HG02938 (cell line): ENCODE measurements around the gene ATIC.

Experiments
- ATAC-seq: cut with Tn5 transposase; IDR thresholded peaks from one replicate; pipeline ENCODE4 v1.9.1; 2021; ENCODE audit warnings: mild to moderate bottlenecking, moderate library complexity; ENCODE audit not compliant: unreplicated experiment

The ATIC gene

GRCh38 chr2:215374642-215375466 lies 63.0 kb downstream of the ATIC start:
- no peak for ATAC-seq

- no peak for ATAC-seq
These were observed 63.6 kb downstream of the ATIC start for GRCh38 chr2:215375467-215375830.

- no peak for ATAC-seq
These were observed 64.4 kb downstream of the ATIC start for GRCh38 chr2:215376103-215376780.

- no peak for ATAC-seq
These were observed 65.4 kb downstream of the ATIC start for GRCh38 chr2:215377283-215377682.

GRCh38 chr2:215378045-215378444 lies 66.2 kb downstream of the ATIC start:
- no peak for ATAC-seq

GRCh38 chr2:215379039-215379438 lies 67.2 kb downstream of the ATIC start:
- no peak for ATAC-seq

- ATAC-seq, result no peak
These were observed 68.1 kb downstream of the ATIC start for GRCh38 chr2:215379948-215380347.

- ATAC-seq, result no peak
These were observed 68.8 kb downstream of the ATIC start for GRCh38 chr2:215380699-215381098.

- no peak for ATAC-seq
These were observed 70.2 kb downstream of the ATIC start for GRCh38 chr2:215382011-215382410.

- no peak for ATAC-seq
These were observed 70.6 kb downstream of the ATIC start for GRCh38 chr2:215382480-215382879.

GRCh38 chr2:215383652-215384279 lies 71.9 kb downstream of the ATIC start:
- no peak for ATAC-seq

GRCh38 chr2:215384710-215385109 lies 72.9 kb downstream of the ATIC start:
- no peak for ATAC-seq

GRCh38 chr2:215386566-215386965 lies 74.7 kb downstream of the ATIC start:
- ATAC-seq, result no peak

- ATAC-seq, result no peak
These were observed 76.3 kb downstream of the ATIC start for GRCh38 chr2:215388002-215388728.

GRCh38 chr2:215390550-215390913 lies 78.7 kb downstream of the ATIC start:
- no peak for ATAC-seq

- no peak for ATAC-seq
These were observed 79.7 kb downstream of the ATIC start for GRCh38 chr2:215391531-215391930.

- no peak for ATAC-seq
These were observed 80.3 kb downstream of the ATIC start for GRCh38 chr2:215392164-215392563.

- ATAC-seq, result no peak
These were observed 80.9 kb downstream of the ATIC start for GRCh38 chr2:215392687-215393270.

- no peak for ATAC-seq
These were observed 82.4 kb downstream of the ATIC start for GRCh38 chr2:215394102-215394805.

GRCh38 chr2:215395687-215396460 lies 84.0 kb downstream of the ATIC start:
- ATAC-seq, result no peak
